A673 (cell line): Measurements from ENCODE around the gene APBA1. TPM values are rescaled to one million over a fixed set of nuclear protein-coding genes. Genes with fewer than 3 reads are reported as not detected.

Experiments used
- BruUV-seq: library from RNA; stranded (reverse); fragments of 400-500 nt; replicated peaks from 2 replicates; lab custom pipeline; 2021; lab: Mats Ljungman, UMichigan
- CTCF ChIA-PET: fragments of 300-600 bp; sonication (Branson Sonifier 250); formaldehyde crosslinking; loops from one replicate; lab custom pipeline; 2022; ENCODE audit warnings: antibody characterized with exemption; lab: Charles Lee
- POLR2A ChIA-PET: fragments of 300-600 bp; sonication (Branson Sonifier 250); formaldehyde crosslinking; loops from one replicate; lab custom pipeline; 2022; ENCODE audit warnings: antibody characterized with exemption; ENCODE audit not compliant: low non-redundant PET; lab: Charles Lee
- DNase-seq: peaks from one replicate; pipeline ENCODE4 v3.0.0-alpha.2; 2015; ENCODE audit warnings: low spot score
- H3K27ac ChIP-seq: fragments of 200-600 bp; sonication (generic); 2 replicates; pipeline ENCODE4 v1.5.1; 2016; ENCODE audit warnings: mixed run types, low read depth, mild to moderate bottlenecking, mixed read lengths, antibody characterized with exemption, low read length; ENCODE audit not compliant: poor library complexity, severe bottlenecking
- H3K27me3 ChIP-seq: fragments of 200-600 bp; sonication (generic); replicated peaks from 2 replicates; pipeline ENCODE4 v1.6.1; 2017; ENCODE audit warnings: mixed run types, low read depth, mild to moderate bottlenecking, mixed read lengths, antibody characterized with exemption, low read length; ENCODE audit not compliant: insufficient read depth, poor library complexity
- H3K36me3 ChIP-seq: fragments of 200-600 bp; sonication (generic); 2 replicates; pipeline ENCODE4 v1.6.1; 2016; ENCODE audit warnings: mixed run types, mild to moderate bottlenecking, mixed read lengths, antibody characterized with exemption, low read length; ENCODE audit not compliant: insufficient read depth, poor library complexity, severe bottlenecking
- H3K4me1 ChIP-seq: fragments of 200-600 bp; sonication (generic); 2 replicates; pipeline ENCODE4 v1.6.1; 2017; ENCODE audit warnings: mixed run types, mild to moderate bottlenecking, mixed read lengths, antibody characterized with exemption, low read length; ENCODE audit not compliant: insufficient read depth, poor library complexity, severe bottlenecking
- H3K4me3 ChIP-seq: fragments of 200-600 bp; sonication (generic); 2 replicates; pipeline ENCODE4 v1.5.1; 2016; ENCODE audit warnings: low read depth, mixed run types, mild to moderate bottlenecking, mixed read lengths, low read length; ENCODE audit not compliant: poor library complexity, severe bottlenecking
- H3K9me3 ChIP-seq: fragments of 200-600 bp; sonication (generic); 2 replicates; pipeline ENCODE4 v1.6.1; 2016; ENCODE audit warnings: mixed run types, low read depth, mild to moderate bottlenecking, mixed read lengths, antibody characterized with exemption, low read length; ENCODE audit not compliant: poor library complexity, severe bottlenecking
- CTCF ChIP-seq: fragments of 300-800, 200-600 bp; sonication (generic); conservative IDR thresholded peaks from 2 replicates; pipeline ENCODE4 v1.5.1; 2017; ENCODE audit warnings: low read depth, mild to moderate bottlenecking, antibody characterized with exemption, low read length, moderate library complexity, mixed read lengths
- EZH2 ChIP-seq: fragments of 200-600 bp; sonication (generic); IDR thresholded peaks from 2 replicates; pipeline ENCODE4 v1.6.1; 2017; ENCODE audit warnings: borderline replicate concordance, low read depth, mild to moderate bottlenecking, mixed read lengths, antibody characterized with exemption, low read length; ENCODE audit not compliant: poor library complexity, severe bottlenecking
- intact Hi-C: fragments of 100-400 bp; cut with micrococcal nuclease; formaldehyde crosslinking; loops from one replicate; pipeline ENCODE4 v1.10.0; 2022; ENCODE audit not compliant: unreplicated experiment
- total RNA-seq: library from RNA; stranded (reverse); gene quantifications from 2 replicates; pipeline ENCODE4 v1.2.3, GENCODE V29; 2021

The APBA1 gene
- total RNA-seq, 1 experiment from 2014 or later: 0.13 TPM

GRCh38 chr9:69579032-69579758 is 93.0 kb downstream of the APBA1 start:
- TF ChIP-seq CTCF (no peak), EZH2 (no peak)
- no peaks in the 10 kb centered on the region for H3K4me1 ChIP-seq
- ChIA-PET POLR2A (no interaction called here), CTCF (no interaction called here)
- no TSS peak for BruUV-seq
- H3K27ac ChIP-seq: no peak overlapping the region
- intact Hi-C loops: no loop called here
- no peak for DNase-seq
- no peaks in the 10 kb centered on the region for H3K27me3 ChIP-seq
- H3K9me3 ChIP-seq: no peaks in the 10 kb centered on the region
- no peak overlapping the region for H3K4me3 ChIP-seq
- H3K36me3 ChIP-seq: no peaks in the 10 kb centered on the region

GRCh38 chr9:69578026-69578425 is 94.1 kb downstream of the APBA1 start:
- intact Hi-C loops: no loop called here
- no peak overlapping the region for H3K27ac ChIP-seq
- no peak for DNase-seq
- BruUV-seq: no TSS peak
- no peak overlapping the region for H3K4me3 ChIP-seq
- POLR2A ChIA-PET: no interaction called here
- no peaks in the 10 kb centered on the region for H3K27me3 ChIP-seq
- CTCF ChIA-PET: no interaction called here
- no peaks in the 10 kb centered on the region for H3K36me3 ChIP-seq
- TF ChIP-seq EZH2: no peak
- TF ChIP-seq CTCF: no peak
- H3K4me1 ChIP-seq: peaks cover 4% of the 10 kb centered on the region
- no peaks in the 10 kb centered on the region for H3K9me3 ChIP-seq

- TF ChIP-seq CTCF: no peak
- TF ChIP-seq EZH2: no peak
- CTCF ChIA-PET: no interaction called here
- POLR2A ChIA-PET: no interaction called here
- no peak for DNase-seq
- Histone ChIP-seq H3K4me1 (peaks cover 4% of the 10 kb centered on the region), H3K27me3 (no peaks in the 10 kb centered on the region), H3K27ac (no peak overlapping the region), H3K4me3 (no peak overlapping the region), H3K9me3 (no peaks in the 10 kb centered on the region), H3K36me3 (no peaks in the 10 kb centered on the region)
- BruUV-seq: no TSS peak
- intact Hi-C loops: no loop called here
These were observed 95.0 kb downstream of the APBA1 start for GRCh38 chr9:69577123-69577522.
